ENCODE measurements around the gene DAPL1. TPM values are rescaled to one million over a fixed set of nuclear protein-coding genes. Genes with fewer than 3 reads are reported as not detected.

Gene DAPL1
- total RNA-seq, 1 donor from 2014 or later: not detected

- no peaks in the 10 kb centered on the region for H3K36me3 Mint-ChIP-seq
- H3K9me3 Mint-ChIP-seq: no peaks in the 10 kb centered on the region
- no peaks in the 10 kb centered on the region for H3K4me1 Mint-ChIP-seq (ENCODE audit: unreplicated experiment)
- no peak overlapping the region for H3K4me3 Mint-ChIP-seq
- H3K27ac Mint-ChIP-seq: no peak overlapping the region
- DNase-seq (ENCODE audit: extremely low spot score, unreplicated experiment): no peak
- no peaks in the 10 kb centered on the region for H3K27me3 Mint-ChIP-seq
- TF ChIP-seq, protein P1, sequence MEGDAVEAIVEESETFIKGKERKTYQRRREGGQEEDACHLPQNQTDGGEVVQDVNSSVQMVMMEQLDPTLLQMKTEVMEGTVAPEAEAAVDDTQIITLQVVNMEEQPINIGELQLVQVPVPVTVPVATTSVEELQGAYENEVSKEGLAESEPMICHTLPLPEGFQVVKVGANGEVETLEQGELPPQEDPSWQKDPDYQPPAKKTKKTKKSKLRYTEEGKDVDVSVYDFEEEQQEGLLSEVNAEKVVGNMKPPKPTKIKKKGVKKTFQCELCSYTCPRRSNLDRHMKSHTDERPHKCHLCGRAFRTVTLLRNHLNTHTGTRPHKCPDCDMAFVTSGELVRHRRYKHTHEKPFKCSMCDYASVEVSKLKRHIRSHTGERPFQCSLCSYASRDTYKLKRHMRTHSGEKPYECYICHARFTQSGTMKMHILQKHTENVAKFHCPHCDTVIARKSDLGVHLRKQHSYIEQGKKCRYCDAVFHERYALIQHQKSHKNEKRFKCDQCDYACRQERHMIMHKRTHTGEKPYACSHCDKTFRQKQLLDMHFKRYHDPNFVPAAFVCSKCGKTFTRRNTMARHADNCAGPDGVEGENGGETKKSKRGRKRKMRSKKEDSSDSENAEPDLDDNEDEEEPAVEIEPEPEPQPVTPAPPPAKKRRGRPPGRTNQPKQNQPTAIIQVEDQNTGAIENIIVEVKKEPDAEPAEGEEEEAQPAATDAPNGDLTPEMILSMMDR (conservative IDR thresholded peaks at IDR 0.05): no peak
Measured at GRCh38 chr2:158773121-158773520, 22.0 kb upstream of the DAPL1 start.

DNA sequence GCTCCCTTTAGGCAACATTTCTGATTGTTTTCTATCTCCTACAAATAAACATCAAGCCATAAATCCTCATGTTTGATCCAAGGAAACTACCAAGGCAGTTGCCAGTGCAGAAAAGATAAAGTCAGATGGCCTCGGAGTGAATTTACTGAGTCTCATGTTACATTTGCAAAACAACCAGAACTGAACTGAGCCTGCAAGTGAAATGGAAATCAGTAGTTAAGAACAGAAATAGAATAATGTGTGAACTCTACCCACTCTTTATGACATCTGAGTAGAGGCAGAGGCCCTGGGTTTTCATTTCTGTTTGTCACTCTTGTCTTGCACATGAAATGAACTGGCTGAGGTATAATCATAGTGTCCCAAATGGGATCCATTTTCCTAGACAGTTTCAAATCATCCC, 20.4 kb upstream of the DAPL1 start:
- H3K4me1 Mint-ChIP-seq (ENCODE audit: unreplicated experiment): no peaks in the 10 kb centered on the region
- H3K36me3 Mint-ChIP-seq: no peaks in the 10 kb centered on the region
- no peaks in the 10 kb centered on the region for H3K27me3 Mint-ChIP-seq
- no peak for DNase-seq (ENCODE audit: extremely low spot score, unreplicated experiment)
- no peaks in the 10 kb centered on the region for H3K9me3 Mint-ChIP-seq
- H3K4me3 Mint-ChIP-seq: no peak overlapping the region
- no peak overlapping the region for H3K27ac Mint-ChIP-seq
- TF ChIP-seq, protein P1 (conservative IDR thresholded peaks at IDR 0.05): no peak

DNA sequence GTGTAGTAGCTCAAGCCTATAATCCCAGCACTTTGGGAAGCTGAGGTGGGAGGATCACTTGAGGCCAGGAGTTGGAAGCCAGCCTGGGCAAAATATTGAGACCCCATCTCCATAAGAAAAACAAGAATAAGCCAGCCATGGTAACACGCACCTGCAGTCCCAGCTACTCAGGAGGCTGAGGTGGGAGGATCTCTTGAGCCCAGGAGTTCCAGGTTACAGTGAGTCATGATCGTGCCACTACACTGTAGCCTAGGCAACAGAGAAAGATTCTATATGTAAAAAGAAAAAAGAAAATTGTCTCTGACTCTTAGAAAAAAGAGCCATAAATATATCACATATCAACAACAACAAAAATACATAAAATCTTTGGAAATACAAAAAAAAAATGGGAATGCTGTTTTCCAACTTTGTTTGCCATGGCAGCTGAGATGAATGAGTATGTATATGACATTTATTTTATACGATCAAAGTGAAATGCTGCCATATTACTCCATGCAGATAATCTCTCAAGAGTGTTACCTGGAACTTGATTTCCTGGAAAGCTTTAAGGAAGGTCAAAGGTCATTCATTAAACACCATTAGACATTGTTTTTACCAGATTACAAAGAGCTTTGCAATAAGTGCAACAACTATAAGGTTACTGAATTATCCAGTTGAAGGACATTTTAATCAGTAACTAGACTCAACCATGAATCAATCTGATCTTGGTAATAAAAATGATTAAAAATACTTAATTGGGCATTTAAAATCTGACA, 19.7 kb upstream of the DAPL1 start:
- no peaks in the 10 kb centered on the region for H3K27me3 Mint-ChIP-seq
- no peak for DNase-seq (ENCODE audit: extremely low spot score, unreplicated experiment)
- H3K4me3 Mint-ChIP-seq: no peak overlapping the region
- TF ChIP-seq, protein P1 (conservative IDR thresholded peaks at IDR 0.05): no peak
- no peaks in the 10 kb centered on the region for H3K9me3 Mint-ChIP-seq
- H3K4me1 Mint-ChIP-seq (ENCODE audit: unreplicated experiment): no peaks in the 10 kb centered on the region
- no peak overlapping the region for H3K27ac Mint-ChIP-seq
- no peaks in the 10 kb centered on the region for H3K36me3 Mint-ChIP-seq

DNA sequence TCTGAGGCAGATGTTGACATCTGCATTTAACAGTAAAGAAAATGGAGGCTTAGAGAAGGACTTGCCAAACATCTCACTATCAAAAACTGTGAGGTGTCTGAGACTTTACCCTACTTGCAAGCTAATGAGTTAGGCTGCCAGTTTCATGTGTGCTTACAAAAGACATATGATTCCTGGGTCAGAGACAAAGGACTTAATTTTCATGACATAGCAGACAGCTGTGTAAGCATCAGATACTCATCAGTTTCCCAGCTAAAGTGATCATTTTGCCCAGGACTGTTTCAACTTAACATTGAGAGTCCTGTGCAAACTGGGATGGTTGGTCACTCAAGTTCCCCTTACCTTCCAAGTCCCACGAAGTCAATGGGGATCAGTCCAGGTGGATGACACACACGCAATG, 18.9 kb upstream of the DAPL1 start:
- TF ChIP-seq, protein P1 (conservative IDR thresholded peaks at IDR 0.05): no peak
- H3K9me3 Mint-ChIP-seq: no peaks in the 10 kb centered on the region

GRCh38 chr2:158777077-158777476, 18.0 kb upstream of the DAPL1 start:
- Mint-ChIP-seq H3K27ac (no peak overlapping the region), H3K36me3 (no peaks in the 10 kb centered on the region), H3K4me3 (no peak overlapping the region), H3K9me3 (no peaks in the 10 kb centered on the region), H3K27me3 (no peaks in the 10 kb centered on the region), H3K4me1 (ENCODE audit: unreplicated experiment) (peaks cover 10% of the 10 kb centered on the region)
- TF ChIP-seq, protein P1 (conservative IDR thresholded peaks at IDR 0.05): no peak
- DNase-seq (ENCODE audit: extremely low spot score, unreplicated experiment): no peak

More for the DNA sequence above, 18.9 kb upstream of the DAPL1 start:
- H3K4me1 Mint-ChIP-seq (ENCODE audit: unreplicated experiment): peaks cover 5% of the 10 kb centered on the region
- no peak overlapping the region for H3K27ac Mint-ChIP-seq
- H3K36me3 Mint-ChIP-seq: no peaks in the 10 kb centered on the region
- H3K4me3 Mint-ChIP-seq: no peak overlapping the region
- H3K27me3 Mint-ChIP-seq: no peaks in the 10 kb centered on the region
- no peak for DNase-seq (ENCODE audit: extremely low spot score, unreplicated experiment)
